Suprapubic skin (tissue), 4 donors: ENCODE data around the gene CNTD1. TPM values are rescaled to one million over a fixed set of nuclear protein-coding genes. Genes with fewer than 3 reads are reported as not detected.

Experiments
- DNase-seq, 2 donors: peaks; one replicate each; pipeline ENCODE4 v3.0.0-alpha.2; 2019; ENCODE audit warnings: low spot score in 2 of 2
- H3K27ac ChIP-seq: fragments of 200-600 bp; sonication (generic); one replicate; pipeline ENCODE4 v1.5.1; 2019
- H3K27me3 ChIP-seq: fragments of 200-600 bp; sonication (generic); one replicate; pipeline ENCODE4 v1.5.1; 2019
- H3K36me3 ChIP-seq: fragments of 200-600 bp; sonication (generic); one replicate; pipeline ENCODE4 v1.5.1; 2019
- H3K4me1 ChIP-seq: fragments of 200-600 bp; sonication (generic); one replicate; pipeline ENCODE4 v1.5.1; 2019
- H3K4me3 ChIP-seq: fragments of 200-600 bp; sonication (generic); one replicate; pipeline ENCODE4 v1.5.1; 2019; ENCODE audit warnings: mild to moderate bottlenecking
- H3K9me3 ChIP-seq: fragments of 200-600 bp; sonication (generic); one replicate; pipeline ENCODE4 v1.5.1; 2019
- EP300 ChIP-seq: sonication (generic); formaldehyde crosslinking; IDR thresholded peaks from one replicate; pipeline ENCODE4 v1.6.1; 2017; ENCODE audit warnings: antibody characterized with exemption
- POLR2A ChIP-seq, 2 donors: fragments of 450-650 bp; IDR thresholded peaks; one replicate each; pipeline ENCODE4 v1.6.1; 2017; ENCODE audit warnings: antibody characterized with exemption in 2 of 2, mild to moderate bottlenecking in 2 of 2, moderate library complexity in 2 of 2
- POLR2AphosphoS5 ChIP-seq, 3 donors: sonication (generic); formaldehyde crosslinking; IDR thresholded peaks; one replicate each; pipeline ENCODE4 v1.6.1; 2017; ENCODE audit warnings: antibody characterized with exemption in 3 of 3
- WGBS: methylation state at CpG from one replicate; pipeline ENCODE4 v1.1.5; 2018; 5-methylcytosine and 5-hydroxymethylcytosine counted together
- total RNA-seq, 4 donors: library from RNA; depleted of rRNA; stranded (reverse); fragments of >200 nt; gene quantifications; one replicate each; pipeline ENCODE4 v1.1.0, GENCODE V29; 2016
- TF ChIP-seq, protein P1 (sequence below), 2 donors: fragments of 200-600 bp in 1 of 2; fragments of 450-650 bp in 1 of 2; sonication (generic) in 1 of 2; IDR thresholded peaks; one replicate each; pipeline ENCODE4 v1.5.1; 2016 to 2019; ENCODE audit warnings: antibody characterized with exemption in 2 of 2, mild to moderate bottlenecking in 1 of 2, moderate library complexity in 1 of 2

The CNTD1 gene
- total RNA-seq, 4 donors from 2014 or later = 0.42 TPM; not detected in 3

DNA sequence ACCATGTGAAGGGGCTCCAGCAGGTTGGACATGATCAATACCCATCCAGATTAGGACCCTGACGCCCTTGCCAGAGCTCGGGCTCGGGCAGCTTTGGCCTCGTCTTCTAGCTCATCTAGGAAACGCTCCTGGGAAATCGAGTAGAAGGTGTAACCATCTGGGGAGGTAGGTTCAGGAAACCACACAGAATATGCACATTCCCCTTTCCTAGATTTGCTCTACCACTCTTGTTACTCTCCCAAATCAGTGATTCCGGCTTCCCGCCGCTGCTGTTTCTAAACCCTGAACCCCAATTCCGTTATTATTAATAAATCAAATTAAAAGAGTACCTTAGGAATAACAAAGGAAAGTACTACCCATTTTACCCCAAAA, 664 bp upstream of the CNTD1 start:
- H3K27me3 ChIP-seq = no peaks in the 10 kb centered on the region
- 15% methylated on average over 10 of the region's 10 CpGs for WGBS
- peak overlapping the region; percentile 70 for H3K27ac ChIP-seq
- no peak for DNase-seq
- H3K4me3 ChIP-seq = peak overlapping the region; percentile 77
- peaks cover 11% of the 10 kb centered on the region for H3K36me3 ChIP-seq
- no peaks in the 10 kb centered on the region for H3K9me3 ChIP-seq
- peaks cover 29% of the 10 kb centered on the region for H3K4me1 ChIP-seq
- TF ChIP-seq POLR2AphosphoS5 (IDR thresholded peaks at IDR 0.05) (no peak), POLR2A (IDR thresholded peaks at IDR 0.05) (no peak), EP300 (no peak)
- TF ChIP-seq, protein P1, sequence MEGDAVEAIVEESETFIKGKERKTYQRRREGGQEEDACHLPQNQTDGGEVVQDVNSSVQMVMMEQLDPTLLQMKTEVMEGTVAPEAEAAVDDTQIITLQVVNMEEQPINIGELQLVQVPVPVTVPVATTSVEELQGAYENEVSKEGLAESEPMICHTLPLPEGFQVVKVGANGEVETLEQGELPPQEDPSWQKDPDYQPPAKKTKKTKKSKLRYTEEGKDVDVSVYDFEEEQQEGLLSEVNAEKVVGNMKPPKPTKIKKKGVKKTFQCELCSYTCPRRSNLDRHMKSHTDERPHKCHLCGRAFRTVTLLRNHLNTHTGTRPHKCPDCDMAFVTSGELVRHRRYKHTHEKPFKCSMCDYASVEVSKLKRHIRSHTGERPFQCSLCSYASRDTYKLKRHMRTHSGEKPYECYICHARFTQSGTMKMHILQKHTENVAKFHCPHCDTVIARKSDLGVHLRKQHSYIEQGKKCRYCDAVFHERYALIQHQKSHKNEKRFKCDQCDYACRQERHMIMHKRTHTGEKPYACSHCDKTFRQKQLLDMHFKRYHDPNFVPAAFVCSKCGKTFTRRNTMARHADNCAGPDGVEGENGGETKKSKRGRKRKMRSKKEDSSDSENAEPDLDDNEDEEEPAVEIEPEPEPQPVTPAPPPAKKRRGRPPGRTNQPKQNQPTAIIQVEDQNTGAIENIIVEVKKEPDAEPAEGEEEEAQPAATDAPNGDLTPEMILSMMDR (IDR thresholded peaks at IDR 0.05) = no peak

DNA sequence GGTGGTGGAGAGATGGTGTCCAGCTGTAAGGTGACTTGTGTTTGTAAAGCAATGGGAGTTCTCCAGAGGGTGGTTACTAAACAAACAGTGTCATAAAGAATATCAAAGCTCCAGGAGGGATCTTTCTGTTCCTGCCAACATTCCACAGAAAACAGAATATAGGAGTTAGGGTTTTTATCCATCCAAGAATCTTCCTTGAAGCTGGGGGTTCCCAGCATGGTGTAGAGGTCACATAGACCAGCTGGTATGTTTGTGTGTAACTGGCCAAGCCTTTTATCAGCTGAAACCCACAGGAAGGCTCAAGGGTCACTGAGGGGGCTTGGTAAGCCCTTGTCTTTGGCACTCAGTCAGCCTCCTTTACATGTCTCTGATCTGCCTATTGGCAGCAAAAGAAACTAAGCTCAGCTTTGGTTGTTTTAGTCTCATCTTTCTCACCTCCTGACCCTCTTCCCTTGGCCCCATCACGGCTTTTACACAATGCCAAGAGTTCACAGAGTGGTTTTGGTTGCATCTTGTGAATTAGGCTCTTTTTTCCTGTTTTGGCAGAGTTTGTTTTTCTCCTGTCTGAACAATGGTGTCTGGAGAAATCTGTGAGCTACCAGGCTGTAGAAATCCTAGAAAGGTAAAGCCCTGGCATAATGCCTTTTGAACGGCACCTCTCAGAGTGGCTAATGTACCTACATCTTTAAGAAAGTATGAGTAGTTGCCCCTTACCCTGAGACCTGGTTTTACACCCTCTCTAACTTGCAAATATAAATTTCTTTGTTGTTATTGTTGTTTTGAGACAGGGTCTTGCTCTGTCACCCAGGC, 4.6 kb downstream of the CNTD1 start:
- Histone ChIP-seq H3K4me3 (no peak overlapping the region), H3K36me3 (no peaks in the 10 kb centered on the region), H3K27me3 (no peaks in the 10 kb centered on the region), H3K4me1 (peaks cover 5% of the 10 kb centered on the region), H3K27ac (no peak overlapping the region), H3K9me3 (no peaks in the 10 kb centered on the region)
- DNase-seq = no peak
- no peak for TF ChIP-seq EP300
- TF ChIP-seq, protein P1 (IDR thresholded peaks at IDR 0.05) = no peak
- no peak for TF ChIP-seq POLR2A (IDR thresholded peaks at IDR 0.05)
- no peak for TF ChIP-seq POLR2AphosphoS5 (IDR thresholded peaks at IDR 0.05)
- 65% methylated on average over 2 of the region's 2 CpGs for WGBS

DNA sequence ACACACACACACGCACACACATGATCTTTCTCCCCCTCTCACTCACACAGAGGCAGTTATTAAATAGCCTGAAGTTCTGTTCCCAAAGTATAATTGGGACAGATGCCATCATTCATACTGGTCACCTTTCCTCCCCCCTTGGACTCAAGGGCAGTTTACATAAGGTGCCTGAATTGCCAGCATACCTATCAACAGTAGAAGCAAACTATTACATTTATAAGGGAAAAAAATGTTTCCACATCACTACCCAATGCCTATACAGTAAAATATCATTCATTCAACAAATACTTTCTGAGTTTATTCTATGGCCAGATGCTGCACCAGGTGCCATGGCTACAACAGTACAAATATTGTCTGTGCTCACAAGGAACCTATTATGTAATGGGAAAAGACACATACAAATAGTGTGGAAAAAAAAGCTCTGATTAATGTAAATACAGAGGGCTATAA, 6.3 kb downstream of the CNTD1 start:
- H3K27me3 ChIP-seq = no peaks in the 10 kb centered on the region
- no peak for DNase-seq
- H3K36me3 ChIP-seq = peaks cover 1% of the 10 kb centered on the region
- H3K4me3 ChIP-seq = no peak overlapping the region
- 90% methylated on average over 1 of the region's 1 CpG for WGBS
- no peaks in the 10 kb centered on the region for H3K4me1 ChIP-seq
- H3K9me3 ChIP-seq = no peaks in the 10 kb centered on the region
- no peak for TF ChIP-seq EP300
- no peak for TF ChIP-seq POLR2AphosphoS5 (IDR thresholded peaks at IDR 0.05)
- TF ChIP-seq, protein P1 (IDR thresholded peaks at IDR 0.05) = no peak
- no peak for TF ChIP-seq POLR2A (IDR thresholded peaks at IDR 0.05)
- H3K27ac ChIP-seq = no peak overlapping the region

DNA sequence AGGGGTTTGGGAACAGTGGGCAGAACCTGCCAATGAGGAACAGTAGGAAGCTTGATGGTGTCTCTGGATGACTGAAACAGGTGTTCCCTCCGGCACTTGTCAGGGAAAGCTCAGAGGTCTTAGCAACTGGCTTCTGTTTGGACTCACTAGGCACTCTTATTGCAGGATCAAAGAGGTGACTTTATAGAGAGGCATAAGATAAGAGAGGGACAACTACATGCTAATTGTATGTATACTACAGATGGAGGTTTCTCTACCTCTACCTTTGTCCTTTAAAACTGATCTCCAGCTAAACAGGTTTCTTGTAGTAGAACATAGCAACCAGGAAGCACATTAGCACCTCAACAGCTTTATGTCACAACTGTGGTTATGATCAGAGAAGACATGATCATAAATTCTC, 7.6 kb downstream of the CNTD1 start:
- peaks cover 14% of the 10 kb centered on the region for H3K36me3 ChIP-seq
- WGBS = 100% methylated on average over 1 of the region's 1 CpG
- no peak overlapping the region for H3K4me3 ChIP-seq
- H3K27ac ChIP-seq = no peak overlapping the region
- DNase-seq = no peak
- H3K4me1 ChIP-seq = no peaks in the 10 kb centered on the region
- H3K27me3 ChIP-seq = no peaks in the 10 kb centered on the region
- H3K9me3 ChIP-seq = no peaks in the 10 kb centered on the region
- TF ChIP-seq POLR2AphosphoS5 (IDR thresholded peaks at IDR 0.05) (no peak), EP300 (no peak), POLR2A (IDR thresholded peaks at IDR 0.05) (no peak)
- TF ChIP-seq, protein P1 (IDR thresholded peaks at IDR 0.05) = no peak

DNA sequence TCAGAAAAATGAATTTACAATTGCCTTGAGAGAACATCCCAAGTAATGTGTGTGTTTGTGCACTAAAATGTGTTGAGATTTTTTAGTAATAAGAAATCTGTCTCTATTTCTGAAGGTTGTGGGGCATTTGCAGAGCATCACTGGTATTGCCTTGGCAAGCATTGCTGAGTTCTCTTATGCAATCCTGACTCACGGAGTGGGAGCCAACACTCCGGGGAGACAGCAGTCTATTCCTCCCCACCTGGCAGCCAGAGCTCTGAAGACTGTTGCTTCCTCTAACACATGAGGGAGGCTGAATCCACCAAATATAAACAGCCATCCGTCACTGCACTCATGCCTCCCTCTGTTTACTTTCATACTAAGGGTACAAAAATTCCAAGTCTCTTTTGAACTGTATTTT, 10.6 kb downstream of the CNTD1 start:
- Histone ChIP-seq H3K4me1 (no peaks in the 10 kb centered on the region), H3K9me3 (no peaks in the 10 kb centered on the region)

More for the DNA sequence above, 10.6 kb downstream of the CNTD1 start:
- no peak for TF ChIP-seq POLR2A (IDR thresholded peaks at IDR 0.05)
- no peak for TF ChIP-seq POLR2AphosphoS5 (IDR thresholded peaks at IDR 0.05)
- TF ChIP-seq, protein P1 (IDR thresholded peaks at IDR 0.05) = no peak
- TF ChIP-seq EP300 = no peak
- WGBS = 35% methylated on average over 3 of the region's 3 CpGs
- no peak for DNase-seq
- peaks cover 41% of the 10 kb centered on the region for H3K36me3 ChIP-seq
- H3K27me3 ChIP-seq = no peaks in the 10 kb centered on the region
- no peak overlapping the region for H3K4me3 ChIP-seq
- H3K27ac ChIP-seq = no peak overlapping the region
